SIG-M5 treated with dmso at 0.1 percent for 504 hours (cell line): Measurements from ENCODE around the gene GPC1.

Experiments used
- DNase-seq: peaks from one replicate; lab custom pipeline; 2025; ENCODE audit not compliant: unreplicated experiment; lab: John Stamatoyannopoulos, UW

GPC1 gene

GRCh38 chr2:240512666-240513535 lies 77.4 kb downstream of the GPC1 start:
- DNase-seq = no peak

- peak; percentile 87 for DNase-seq
These were observed 78.3 kb downstream of the GPC1 start for GRCh38 chr2:240513549-240514287.

GRCh38 chr2:240514631-240515030 lies 79.2 kb downstream of the GPC1 start:
- no peak for DNase-seq

DNA sequence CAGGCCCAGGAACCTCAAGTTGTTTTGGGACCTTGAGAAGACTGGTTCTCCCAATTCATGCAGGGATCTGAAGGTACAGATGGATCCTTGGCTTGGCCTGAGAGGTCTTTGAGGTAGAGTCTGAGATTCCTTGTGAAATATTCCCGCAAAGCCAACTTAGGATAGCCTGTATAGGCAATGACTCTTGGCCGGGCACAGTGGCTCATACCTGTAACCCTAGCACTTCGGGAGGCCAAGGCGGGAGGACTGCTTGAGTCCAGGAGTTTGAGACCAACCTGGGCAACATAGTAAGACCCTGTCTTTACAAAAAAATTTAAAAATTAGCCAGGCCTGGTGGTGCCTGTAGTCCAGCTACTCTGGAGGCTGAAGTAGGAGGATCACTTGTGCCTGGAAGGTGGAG lies 81.9 kb downstream of the GPC1 start:
- no peak for DNase-seq
